Common myeloid progenitor, CD34-positive (primary cell): Measurements from ENCODE around the gene MEOX1. TPM values are rescaled to one million over a fixed set of nuclear protein-coding genes. Genes with fewer than 3 reads are reported as not detected.

Experiments
- CTCF ChIA-PET: fragments of 350-600 bp; sonication (Branson Sonifier 250); formaldehyde crosslinking; loops from one replicate; lab custom pipeline; 2021; ENCODE audit warnings: antibody characterized with exemption; lab: Charles Lee
- POLR2A ChIA-PET: fragments of 350-600 bp; sonication (Branson Sonifier 250); formaldehyde crosslinking; loops from one replicate; lab custom pipeline; 2021; ENCODE audit warnings: antibody characterized with exemption; lab: Charles Lee
- DNase-seq, 3 donors: peaks; one replicate each; pipeline versions ENCODE4 v3.0.0 to v3.0.0-alpha.2; 2013
- H3K27ac ChIP-seq, 2 experiments: 1 replicate in 1 of 2; 2 replicates in 1 of 2; pipeline ENCODE4 v1.7.0; 2013; ENCODE audit warnings: inconsistent platforms in 2 of 2, low read length in 2 of 2, mild to moderate bottlenecking in 2 of 2, low read depth in 1 of 2, moderate library complexity in 1 of 2; ENCODE audit not compliant: severe bottlenecking in 2 of 2, insufficient read depth in 1 of 2, poor library complexity in 1 of 2
- H3K27me3 ChIP-seq, 5 experiments: replicated peaks in 2 of 5; 1 replicate in 3 of 5; 2 replicates in 2 of 5; pipeline versions ENCODE4 v1.6.1 to v1.7.0; 2013; ENCODE audit warnings: low read length in 4 of 5, mild to moderate bottlenecking in 2 of 5, moderate library complexity in 2 of 5, inconsistent platforms in 1 of 5; ENCODE audit not compliant: insufficient read depth in 5 of 5, control insufficient read depth in 4 of 5
- H3K36me3 ChIP-seq, 4 experiments: 1 replicate in 2 of 4; 2 replicates in 2 of 4; pipeline versions ENCODE4 v1.6.1 to v1.7.0; 2013; ENCODE audit warnings: low read length in 3 of 4, control low read depth in 1 of 4, mild to moderate bottlenecking in 1 of 4; ENCODE audit not compliant: control insufficient read depth in 4 of 4, insufficient read depth in 4 of 4
- H3K4me1 ChIP-seq, 4 experiments: 1 replicate in 3 of 4; 2 replicates in 1 of 4; pipeline versions ENCODE4 v1.6.1 to v1.7.1; 2013; ENCODE audit warnings: low read length in 3 of 4, mild to moderate bottlenecking in 3 of 4, control low read depth in 1 of 4, inconsistent platforms in 1 of 4, moderate library complexity in 1 of 4; ENCODE audit not compliant: control insufficient read depth in 4 of 4, insufficient read depth in 4 of 4; ENCODE audit errors: control extremely low read depth in 1 of 4
- H3K4me3 ChIP-seq, 7 experiments: 1 replicate in 4 of 7; 2 replicates in 3 of 7; pipeline versions ENCODE4 v1.5.1 to v1.7.0; 2013; ENCODE audit warnings: mild to moderate bottlenecking in 7 of 7, low read length in 6 of 7, moderate library complexity in 6 of 7, inconsistent platforms in 2 of 7, low read depth in 2 of 7, control low read depth in 1 of 7; ENCODE audit not compliant: insufficient read depth in 4 of 7, control insufficient read depth in 1 of 7; ENCODE audit errors: extremely low read depth in 1 of 7
- H3K9me3 ChIP-seq, 5 experiments: 1 replicate in 4 of 5; 2 replicates in 1 of 5; pipeline versions ENCODE4 v1.6.1 to v1.7.1; 2013; ENCODE audit warnings: low read length in 4 of 5, mild to moderate bottlenecking in 2 of 5, inconsistent platforms in 1 of 5, low read depth in 1 of 5, moderate library complexity in 1 of 5; ENCODE audit not compliant: control insufficient read depth in 4 of 5, insufficient read depth in 2 of 5; ENCODE audit errors: control extremely low read depth in 1 of 5
- WGBS: methylation state at CpG from one replicate; pipeline ENCODE4 v1.1.5; 2013; ENCODE audit not compliant: insufficient coverage; 5-methylcytosine and 5-hydroxymethylcytosine counted together
- polyA plus RNA-seq: library from polyadenylated mRNA; unstranded; fragments of 120-200 nt; gene quantifications from one replicate; pipeline ENCODE4 v1.2.1, GENCODE V29; 2013

Gene MEOX1
- 0.01 TPM for polyA plus RNA-seq

DNA sequence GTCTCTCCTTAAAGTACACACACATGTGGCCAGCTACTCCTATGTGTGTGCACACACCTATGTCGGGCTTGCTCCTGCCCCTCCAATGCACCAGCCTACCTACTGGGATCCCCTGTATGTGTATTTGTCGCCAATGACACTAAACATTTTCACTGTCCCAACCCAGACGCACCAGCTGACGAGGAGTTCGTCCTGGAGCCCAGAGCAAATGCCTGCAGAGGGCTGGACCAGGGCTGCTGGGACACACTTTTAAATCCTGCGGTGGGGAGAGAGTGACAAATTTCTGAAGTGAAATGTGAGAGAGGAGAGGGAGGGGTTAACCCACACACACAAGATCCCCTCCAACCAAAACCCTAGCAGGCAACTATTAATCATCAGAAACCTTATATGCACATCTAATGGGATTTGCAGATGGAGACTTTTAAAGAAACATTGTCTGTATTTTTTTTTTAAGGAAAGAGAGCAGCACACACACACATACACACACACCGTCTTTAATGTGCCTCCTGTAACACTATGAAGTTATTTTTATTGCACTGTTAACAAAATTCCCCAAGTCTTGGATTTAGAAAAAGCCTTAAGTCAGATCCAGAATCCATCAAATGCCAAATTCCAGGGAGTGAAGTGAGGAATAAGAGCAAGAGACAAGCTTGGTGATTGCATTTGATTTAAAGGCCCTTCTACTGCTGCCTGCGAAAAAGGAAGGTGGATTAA is at the start of gene MEOX1:
MEOX1 (minus strand) TSS at position 224 of the 714 bp plus-strand sequence. CDS start 388 bp downstream, outside the sequence.
- ChIA-PET POLR2A (no interaction called here), CTCF (no interaction called here)
- Histone ChIP-seq H3K36me3 (no peaks in the 10 kb centered on the region), H3K4me3 (no peak within 1 kb of the TSS), H3K4me1 (peaks cover 0 to 12% (median 10%) of the 10 kb centered on the region in 4 experiments), H3K9me3 (no peaks in the 10 kb centered on the region), H3K27me3 (peaks cover 0 to 7% (median 0%) of the 10 kb centered on the region in 5 experiments), H3K27ac (no peak within 1 kb of the TSS)
- WGBS = 89% methylated on average over 2 of the region's 8 CpGs
- no peak for DNase-seq

GRCh38 chr17:43710101-43710500 is 48.4 kb upstream of the MEOX1 start:
- Histone ChIP-seq H3K4me3 (no peak overlapping the region), H3K36me3 (no peaks in the 10 kb centered on the region), H3K4me1 (peaks cover 5 to 24% (median 19%) of the 10 kb centered on the region in 4 experiments), H3K27ac (no peak overlapping the region), H3K9me3 (no peaks in the 10 kb centered on the region), H3K27me3 (peaks cover 0 to 24% (median 2%) of the 10 kb centered on the region in 5 experiments)
- 100% methylated on average over 3 of the region's 6 CpGs for WGBS
- DNase-seq = no peak
- CTCF ChIA-PET = interaction anchor here (2.7 kb wide), 1 partner anchor 11 kb away, joined by 6 read pairs; no protein-coding TSS in a partner anchor
- POLR2A ChIA-PET = no interaction called here

GRCh38 chr17:43709210-43709609 is 47.5 kb upstream of the MEOX1 start:
- Histone ChIP-seq H3K36me3 (no peaks in the 10 kb centered on the region), H3K4me1 (peaks cover 5 to 20% (median 14%) of the 10 kb centered on the region in 4 experiments), H3K27me3 (peaks cover 0 to 30% (median under 1%) of the 10 kb centered on the region in 5 experiments), H3K9me3 (no peaks in the 10 kb centered on the region), H3K27ac (no peak overlapping the region), H3K4me3 (no peak overlapping the region)
- DNase-seq = peak in 1 of 3 donors; percentile 7
- ChIA-PET CTCF (interaction anchor here (2.7 to 4.1 kb wide), 3 partner anchors 10 to 51 kb away, joined by 6 to 16 read pairs (median 13); no protein-coding TSS in a partner anchor), POLR2A (interaction anchor here (0.5 kb wide), 1 partner anchor 8 kb away, joined by 3 read pairs; no protein-coding TSS in a partner anchor)
- WGBS = 100% methylated on average over 3 of the region's 4 CpGs

- CTCF ChIA-PET = interaction anchor here (2.0 to 4.1 kb wide), 3 partner anchors 10 to 53 kb away, joined by 6 to 16 read pairs (median 13); no protein-coding TSS in a partner anchor
- no peak overlapping the region for H3K27ac ChIP-seq
- H3K36me3 ChIP-seq = no peaks in the 10 kb centered on the region
- peaks cover 0 to 5% (median 0%) of the 10 kb centered on the region in 5 experiments for H3K9me3 ChIP-seq
- peaks cover 0 to 36% (median 16%) of the 10 kb centered on the region in 5 experiments for H3K27me3 ChIP-seq
- POLR2A ChIA-PET = no interaction called here
- DNase-seq = no peak
- H3K4me3 ChIP-seq = no peak overlapping the region
- H3K4me1 ChIP-seq = peaks cover 0 to 5% (median 4%) of the 10 kb centered on the region in 4 experiments
- WGBS = 100% methylated on average over 4 of the region's 5 CpGs
Observed at GRCh38 chr17:43707184-43707583, 45.5 kb upstream of the MEOX1 start.

DNA sequence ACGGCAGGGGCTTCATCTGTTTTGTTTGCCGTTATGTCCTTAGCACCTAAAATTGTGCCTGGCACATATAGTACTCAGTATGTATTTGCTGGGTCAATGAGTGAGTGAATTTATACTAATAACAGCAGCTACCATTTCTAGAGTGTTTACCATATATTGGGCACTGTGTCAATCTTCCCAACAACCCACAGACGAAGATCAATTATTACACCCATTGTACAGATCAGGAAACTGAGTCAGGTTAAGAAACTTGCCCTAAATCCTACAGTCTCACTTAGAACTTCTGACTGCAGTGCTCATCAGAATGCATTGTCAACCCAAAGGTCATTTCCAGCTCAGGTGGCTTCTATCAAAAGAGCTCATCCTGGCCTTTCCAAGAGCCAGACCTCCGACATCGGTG is 44.5 kb upstream of the MEOX1 start:
- DNase-seq = no peak
- H3K27ac ChIP-seq = no peak overlapping the region
- 95% methylated on average over 2 of the region's 5 CpGs for WGBS
- H3K4me3 ChIP-seq = no peak overlapping the region
- H3K4me1 ChIP-seq = peaks cover 3 to 12% (median 10%) of the 10 kb centered on the region in 4 experiments
- POLR2A ChIA-PET = no interaction called here
- H3K9me3 ChIP-seq = peaks cover 0 to 5% (median 0%) of the 10 kb centered on the region in 5 experiments
- H3K36me3 ChIP-seq = no peaks in the 10 kb centered on the region
- H3K27me3 ChIP-seq = peaks cover 0 to 32% (median 16%) of the 10 kb centered on the region in 5 experiments
- CTCF ChIA-PET = interaction anchor here (0.9 to 4.1 kb wide), 5 partner anchors 9 to 54 kb away, joined by 3 to 16 read pairs (median 6); no protein-coding TSS in a partner anchor

GRCh38 chr17:43703630-43704029 is 41.9 kb upstream of the MEOX1 start:
- POLR2A ChIA-PET = no interaction called here
- Histone ChIP-seq H3K4me3 (no peak overlapping the region), H3K27ac (no peak overlapping the region), H3K27me3 (peaks cover 0 to 48% (median 29%) of the 10 kb centered on the region in 5 experiments), H3K36me3 (no peaks in the 10 kb centered on the region), H3K9me3 (peaks cover 0 to 10% (median 0%) of the 10 kb centered on the region in 5 experiments), H3K4me1 (peaks cover 7 to 20% (median 16%) of the 10 kb centered on the region in 4 experiments)
- 100% methylated on average over 2 of the region's 3 CpGs for WGBS
- CTCF ChIA-PET = interaction anchor here (13.6 kb wide), 1 partner anchor 57 kb away, joined by 555 read pairs; the partner anchor contains the start of gene SOST
- no peak for DNase-seq
